Measurements from ENCODE around the gene SYP.
"Not testable (repeated sequence)": the region's sequence is repeated elsewhere in the genome, so short reads cannot be mapped to it uniquely, and the experiment has no call there.

Gene SYP

GRCh38 chrX:49171752-49172279 lies 28.2 kb downstream of the SYP start, which contains the start of gene PLP2:
Gene PLP2, plus strand, starts transcription at chrX:49171898. Its CDS starts 103 bp downstream, at chrX:49172001.
- in situ Hi-C loops (cut with MboI; ENCODE audit: low sequenced_read_pairs): no loop called here

- in situ Hi-C loops (cut with MboI; ENCODE audit: low sequenced_read_pairs): no loop called here
Observed at GRCh38 chrX:49167740-49168108, 32.3 kb downstream of the SYP start.

- in situ Hi-C loops (cut with MboI; ENCODE audit: low sequenced_read_pairs): no loop called here
Observed at GRCh38 chrX:49166914-49167739, 32.9 kb downstream of the SYP start.

- in situ Hi-C loops (cut with MboI; ENCODE audit: low sequenced_read_pairs): no loop called here
Observed at GRCh38 chrX:49165901-49166881, 33.8 kb downstream of the SYP start.

- in situ Hi-C loops (cut with MboI; ENCODE audit: low sequenced_read_pairs): no loop called here
Observed at GRCh38 chrX:49164589-49165360, 35.2 kb downstream of the SYP start.

GRCh38 chrX:49163555-49164419 lies 36.2 kb downstream of the SYP start:
- in situ Hi-C loops (cut with MboI; ENCODE audit: low sequenced_read_pairs): no loop called here

- in situ Hi-C loops (cut with MboI; ENCODE audit: low sequenced_read_pairs): no loop called here
Observed at GRCh38 chrX:49162620-49163019, 37.4 kb downstream of the SYP start, which contains the start of gene MAGIX. Gene MAGIX, plus strand, starts transcription at chrX:49162758. Its CDS starts 132 bp downstream, at chrX:49162890.

- in situ Hi-C loops (cut with MboI; ENCODE audit: low sequenced_read_pairs): no loop called here
Observed at GRCh38 chrX:49161632-49162031, 38.4 kb downstream of the SYP start.

GRCh38 chrX:49160908-49161307 lies 39.1 kb downstream of the SYP start:
- in situ Hi-C loops (cut with MboI; ENCODE audit: low sequenced_read_pairs): no loop called here

- in situ Hi-C loops (cut with MboI; ENCODE audit: low sequenced_read_pairs): no loop called here
Observed at GRCh38 chrX:49157194-49157593, 42.8 kb downstream of the SYP start.

GRCh38 chrX:49155900-49156837 lies 43.8 kb downstream of the SYP start:
- in situ Hi-C loops (cut with MboI; ENCODE audit: low sequenced_read_pairs): no loop called here

- in situ Hi-C loops (cut with MboI; ENCODE audit: low sequenced_read_pairs): no loop called here
Observed at GRCh38 chrX:49155243-49155899, 44.6 kb downstream of the SYP start.

- in situ Hi-C loops (cut with MboI; ENCODE audit: low sequenced_read_pairs): no loop called here
Observed at GRCh38 chrX:49153467-49153866, 46.5 kb downstream of the SYP start.

- in situ Hi-C loops (cut with MboI; ENCODE audit: low sequenced_read_pairs): not testable (repeated sequence)
Observed at GRCh38 chrX:49149291-49149690, 50.7 kb downstream of the SYP start.

- in situ Hi-C loops (cut with MboI; ENCODE audit: low sequenced_read_pairs): not testable (repeated sequence)
Observed at GRCh38 chrX:49148390-49149100, 51.4 kb downstream of the SYP start.

- in situ Hi-C loops (cut with MboI; ENCODE audit: low sequenced_read_pairs): no loop called here
Observed at GRCh38 chrX:49147936-49148335, 52.1 kb downstream of the SYP start.

GRCh38 chrX:49147282-49147681 lies 52.7 kb downstream of the SYP start:
- in situ Hi-C loops (cut with MboI; ENCODE audit: low sequenced_read_pairs): no loop called here
